GM23338 (cell line): ENCODE results near the gene SLX4IP. TPM values are rescaled to one million over a fixed set of nuclear protein-coding genes. Genes with fewer than 3 reads are reported as not detected.

Experiments
- ATAC-seq: fragments of 200-7000 bp; cut with Tn5 transposase; 3 replicates; pipeline ENCODE4 v1.9.1; 2020
- DNase-seq: peaks from one replicate; pipeline ENCODE4 v3.0.0-alpha.2; 2015; ENCODE audit warnings: low spot score
- H2AFZ ChIP-seq: fragments of 200-600 bp; sonication (generic); 2 replicates; pipeline ENCODE4 v1.8.0; 2016; ENCODE audit warnings: antibody characterized with exemption, mild to moderate bottlenecking, moderate library complexity
- H3F3A ChIP-seq: fragments of 200-600 bp; sonication (generic); replicated peaks from 2 replicates; pipeline ENCODE4 v1.8.0; 2017; ENCODE audit warnings: antibody characterized with exemption, mixed run types, low read depth
- H3K27ac ChIP-seq: fragments of 200-600 bp; sonication (generic); 2 replicates; pipeline ENCODE4 v1.6.1; 2016; ENCODE audit warnings: low read depth
- H3K27me3 ChIP-seq: fragments of 200-600 bp; sonication (generic); 2 replicates; pipeline ENCODE4 v1.8.0; 2016; ENCODE audit warnings: mild to moderate bottlenecking, mixed run types, moderate library complexity; ENCODE audit not compliant: insufficient read depth
- H3K36me3 ChIP-seq: fragments of 200-600 bp; sonication (generic); 2 replicates; pipeline ENCODE4 v1.8.0; 2016; ENCODE audit warnings: mild to moderate bottlenecking; ENCODE audit not compliant: insufficient read depth
- H3K4me1 ChIP-seq: fragments of 200-600 bp; sonication (generic); 2 replicates; pipeline ENCODE4 v1.8.0; 2016; ENCODE audit warnings: mild to moderate bottlenecking, moderate library complexity; ENCODE audit not compliant: insufficient read depth
- H3K4me2 ChIP-seq: fragments of 200-600 bp; sonication (generic); 2 replicates; pipeline ENCODE4 v1.7.1; 2017; ENCODE audit warnings: mixed run types
- H3K4me3 ChIP-seq: fragments of 200-600 bp; sonication (generic); 2 replicates; pipeline ENCODE4 v1.6.1; 2016; ENCODE audit warnings: mixed run types
- H3K79me2 ChIP-seq: fragments of 200-600 bp; sonication (generic); replicated peaks from 2 replicates; pipeline ENCODE4 v1.8.0; 2017; ENCODE audit warnings: mild to moderate bottlenecking; ENCODE audit not compliant: insufficient read depth
- H3K9me2 ChIP-seq: fragments of 200-600 bp; sonication (generic); 2 replicates; pipeline ENCODE4 v1.8.0; 2017; ENCODE audit not compliant: insufficient read depth
- H4K20me1 ChIP-seq: fragments of 200-600 bp; sonication (generic); replicated peaks from 2 replicates; pipeline ENCODE4 v1.8.0; 2017; ENCODE audit warnings: mild to moderate bottlenecking; ENCODE audit not compliant: insufficient read depth
- H3K27ac Mint-ChIP-seq: 2 replicates; pipeline ENCODE4 v1.8.0; 2020; ENCODE audit warnings: inconsistent platforms, mild to moderate bottlenecking, moderate library complexity, mixed read lengths
- H3K27me3 Mint-ChIP-seq: 3 replicates; pipeline ENCODE4 v1.8.0; 2022; ENCODE audit warnings: low read depth, mild to moderate bottlenecking, moderate library complexity, mixed read lengths, inconsistent platforms; ENCODE audit not compliant: insufficient read depth, poor library complexity
- H3K36me3 Mint-ChIP-seq: 3 replicates; pipeline ENCODE4 v1.8.0; 2021; ENCODE audit warnings: low read depth, mild to moderate bottlenecking, inconsistent platforms, moderate library complexity, mixed read lengths
- H3K4me1 Mint-ChIP-seq: 3 replicates; pipeline ENCODE4 v1.8.0; 2020; ENCODE audit warnings: mild to moderate bottlenecking, inconsistent platforms, mixed read lengths
- H3K4me3 Mint-ChIP-seq: 3 replicates; pipeline ENCODE4 v1.8.0; 2021; ENCODE audit warnings: moderate library complexity, mild to moderate bottlenecking, inconsistent platforms, mixed read lengths
- H3K9me3 Mint-ChIP-seq: 3 replicates; pipeline ENCODE4 v1.8.0; 2020; ENCODE audit warnings: moderate library complexity, mild to moderate bottlenecking, inconsistent platforms, mixed read lengths
- CREB1 ChIP-seq: fragments of 250-450 bp; sonication (Bioruptor Pico); IDR thresholded peaks from 2 replicates; pipeline ENCODE4 v1.5.0; 2020; ENCODE audit warnings: low read depth, mild to moderate bottlenecking, moderate library complexity
- EZH2 ChIP-seq: fragments of 200-600 bp; sonication (generic); IDR thresholded peaks from one replicate; pipeline ENCODE4 v1.8.0; 2017; ENCODE audit warnings: antibody characterized with exemption, mild to moderate bottlenecking, low read depth; ENCODE audit not compliant: unreplicated experiment
- EZH2phosphoT487 ChIP-seq: fragments of 200-600 bp; sonication (generic); IDR thresholded peaks from one replicate; pipeline ENCODE4 v1.8.1; 2018; ENCODE audit warnings: antibody characterized with exemption; ENCODE audit not compliant: unreplicated experiment
- JUNB ChIP-seq: IDR thresholded peaks from one replicate; pipeline ENCODE4 v1.6.1; 2016; ENCODE audit warnings: antibody characterized with exemption; ENCODE audit not compliant: unreplicated experiment
- NANOG ChIP-seq: IDR thresholded peaks from 2 replicates; pipeline ENCODE4 v1.6.1; 2016; ENCODE audit warnings: antibody characterized with exemption, borderline replicate concordance
- POLR2AphosphoS5 ChIP-seq: IDR thresholded peaks from 2 replicates; pipeline ENCODE4 v1.6.1; 2016; ENCODE audit warnings: antibody characterized with exemption, low read depth
- ZNF114 ChIP-seq: fragments of 250-450 bp; sonication (Bioruptor Pico); IDR thresholded peaks from 2 replicates; pipeline ENCODE4 v1.5.0; 2020; ENCODE audit warnings: mild to moderate bottlenecking, moderate library complexity
- ZNF331 ChIP-seq: fragments of 250-450 bp; sonication (Bioruptor Pico); IDR thresholded peaks from 2 replicates; pipeline ENCODE4 v1.5.0; 2020; ENCODE audit warnings: low read depth, mild to moderate bottlenecking, moderate library complexity
- polyA plus RNA-seq: library from polyadenylated mRNA; unstranded; fragments of >200 nt; fragmentation: Nextera tagmentation; extraction: Ambion mirVana; gene quantifications from 2 replicates; pipeline ENCODE4 v1.2.1, GENCODE V29; 2016
- total RNA-seq: library from RNA; depleted of rRNA; stranded (reverse); fragments of >200 nt; shearing (Covaris generic); gene quantifications from 2 replicates; pipeline ENCODE4 v1.2.3, GENCODE V29; 2014
- TF ChIP-seq, protein P1 (sequence below): IDR thresholded peaks from 2 replicates; pipeline ENCODE4 v1.6.1; 2016; ENCODE audit warnings: antibody characterized with exemption
- TF ChIP-seq, protein P2 (sequence below), 2 experiments: fragments of 200-600 bp in 1 of 2; sonication (generic) in 1 of 2; conservative IDR thresholded peaks; 2 replicates each; pipeline versions ENCODE4 v1.5.1 to v1.6.1; 2016 to 2017; ENCODE audit warnings: antibody characterized with exemption in 2 of 2, low read depth in 2 of 2, mild to moderate bottlenecking in 2 of 2, moderate library complexity in 1 of 2
- TF ChIP-seq, protein P3 (sequence below): fragments of 250-450 bp; sonication (Bioruptor Pico); IDR thresholded peaks from 2 replicates; pipeline ENCODE4 v1.5.0; 2020; ENCODE audit warnings: mild to moderate bottlenecking, moderate library complexity

The SLX4IP gene
- total and polyA plus RNA-seq, 2 experiments from 2014 or later: 9.1 to 9.8 TPM

DNA sequence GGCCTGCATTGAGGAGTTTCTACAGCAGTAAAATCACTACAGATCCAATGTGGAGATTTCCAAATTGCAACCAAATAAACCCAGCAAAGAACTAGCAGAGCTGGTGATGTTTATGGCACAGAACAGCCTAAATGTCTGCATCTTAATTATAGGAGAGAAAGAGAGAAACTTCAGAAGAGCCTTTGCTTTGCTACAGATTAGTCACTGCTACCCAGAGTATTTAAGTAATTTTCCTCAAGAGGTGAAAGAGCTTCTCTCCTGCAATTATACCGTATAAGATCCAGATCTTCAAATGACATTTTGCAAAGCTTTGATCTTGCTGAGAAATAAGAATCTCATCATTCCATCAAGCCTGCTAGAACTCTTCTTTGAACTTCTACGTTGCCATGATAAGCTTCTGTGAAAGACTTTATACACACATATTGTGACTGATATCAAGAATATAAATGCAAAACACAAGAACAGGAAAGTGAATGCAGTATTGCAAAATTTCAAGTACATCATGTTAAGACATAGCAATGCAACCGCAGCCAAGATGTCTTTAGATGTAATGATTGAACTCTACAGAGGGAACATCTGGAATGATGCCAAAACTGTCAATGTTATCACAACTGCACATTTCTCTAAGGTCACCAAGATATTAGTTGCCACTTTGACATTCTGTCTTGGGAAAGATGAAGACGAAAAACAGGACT is 49.1 kb upstream of the SLX4IP start (continued):
- no peak for TF ChIP-seq EZH2
- TF ChIP-seq, protein P1, sequence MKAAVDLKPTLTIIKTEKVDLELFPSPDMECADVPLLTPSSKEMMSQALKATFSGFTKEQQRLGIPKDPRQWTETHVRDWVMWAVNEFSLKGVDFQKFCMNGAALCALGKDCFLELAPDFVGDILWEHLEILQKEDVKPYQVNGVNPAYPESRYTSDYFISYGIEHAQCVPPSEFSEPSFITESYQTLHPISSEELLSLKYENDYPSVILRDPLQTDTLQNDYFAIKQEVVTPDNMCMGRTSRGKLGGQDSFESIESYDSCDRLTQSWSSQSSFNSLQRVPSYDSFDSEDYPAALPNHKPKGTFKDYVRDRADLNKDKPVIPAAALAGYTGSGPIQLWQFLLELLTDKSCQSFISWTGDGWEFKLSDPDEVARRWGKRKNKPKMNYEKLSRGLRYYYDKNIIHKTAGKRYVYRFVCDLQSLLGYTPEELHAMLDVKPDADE: no peak

DNA sequence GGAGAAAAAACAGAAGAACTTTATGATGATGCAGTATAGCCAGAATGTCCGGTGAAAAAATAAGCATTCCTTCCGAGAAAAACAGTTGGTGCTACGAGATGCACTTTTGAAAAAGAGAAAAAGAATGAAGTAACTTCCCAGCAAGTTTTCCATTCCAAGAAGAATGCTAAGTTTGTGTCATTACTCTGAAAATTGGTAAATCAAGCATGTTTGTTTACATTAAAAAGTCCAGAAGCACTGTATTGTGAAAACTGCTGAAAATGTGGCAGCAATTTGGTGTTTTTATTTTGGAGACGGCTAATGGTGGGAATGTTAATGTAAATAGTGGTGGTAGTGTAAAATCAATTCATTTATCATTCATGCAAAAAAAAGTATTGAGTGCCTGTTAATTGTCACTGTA is 47.4 kb upstream of the SLX4IP start:
- no peaks in the 10 kb centered on the region for H3F3A ChIP-seq
- no peak for DNase-seq
- TF ChIP-seq POLR2AphosphoS5: no peak
- TF ChIP-seq EZH2phosphoT487: no peak
- TF ChIP-seq, protein P2, sequence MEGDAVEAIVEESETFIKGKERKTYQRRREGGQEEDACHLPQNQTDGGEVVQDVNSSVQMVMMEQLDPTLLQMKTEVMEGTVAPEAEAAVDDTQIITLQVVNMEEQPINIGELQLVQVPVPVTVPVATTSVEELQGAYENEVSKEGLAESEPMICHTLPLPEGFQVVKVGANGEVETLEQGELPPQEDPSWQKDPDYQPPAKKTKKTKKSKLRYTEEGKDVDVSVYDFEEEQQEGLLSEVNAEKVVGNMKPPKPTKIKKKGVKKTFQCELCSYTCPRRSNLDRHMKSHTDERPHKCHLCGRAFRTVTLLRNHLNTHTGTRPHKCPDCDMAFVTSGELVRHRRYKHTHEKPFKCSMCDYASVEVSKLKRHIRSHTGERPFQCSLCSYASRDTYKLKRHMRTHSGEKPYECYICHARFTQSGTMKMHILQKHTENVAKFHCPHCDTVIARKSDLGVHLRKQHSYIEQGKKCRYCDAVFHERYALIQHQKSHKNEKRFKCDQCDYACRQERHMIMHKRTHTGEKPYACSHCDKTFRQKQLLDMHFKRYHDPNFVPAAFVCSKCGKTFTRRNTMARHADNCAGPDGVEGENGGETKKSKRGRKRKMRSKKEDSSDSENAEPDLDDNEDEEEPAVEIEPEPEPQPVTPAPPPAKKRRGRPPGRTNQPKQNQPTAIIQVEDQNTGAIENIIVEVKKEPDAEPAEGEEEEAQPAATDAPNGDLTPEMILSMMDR (conservative IDR thresholded peaks at IDR 0.05; ENCODE audit: low read depth in 2 of 2): no peak
- TF ChIP-seq ZNF331 (CRISPR knock-in tag): no peak
- no peak for TF ChIP-seq ZNF114
- no peak for TF ChIP-seq CREB1 (CRISPR knock-in tag)
- TF ChIP-seq, protein P1: no peak
- TF ChIP-seq, protein P3, sequence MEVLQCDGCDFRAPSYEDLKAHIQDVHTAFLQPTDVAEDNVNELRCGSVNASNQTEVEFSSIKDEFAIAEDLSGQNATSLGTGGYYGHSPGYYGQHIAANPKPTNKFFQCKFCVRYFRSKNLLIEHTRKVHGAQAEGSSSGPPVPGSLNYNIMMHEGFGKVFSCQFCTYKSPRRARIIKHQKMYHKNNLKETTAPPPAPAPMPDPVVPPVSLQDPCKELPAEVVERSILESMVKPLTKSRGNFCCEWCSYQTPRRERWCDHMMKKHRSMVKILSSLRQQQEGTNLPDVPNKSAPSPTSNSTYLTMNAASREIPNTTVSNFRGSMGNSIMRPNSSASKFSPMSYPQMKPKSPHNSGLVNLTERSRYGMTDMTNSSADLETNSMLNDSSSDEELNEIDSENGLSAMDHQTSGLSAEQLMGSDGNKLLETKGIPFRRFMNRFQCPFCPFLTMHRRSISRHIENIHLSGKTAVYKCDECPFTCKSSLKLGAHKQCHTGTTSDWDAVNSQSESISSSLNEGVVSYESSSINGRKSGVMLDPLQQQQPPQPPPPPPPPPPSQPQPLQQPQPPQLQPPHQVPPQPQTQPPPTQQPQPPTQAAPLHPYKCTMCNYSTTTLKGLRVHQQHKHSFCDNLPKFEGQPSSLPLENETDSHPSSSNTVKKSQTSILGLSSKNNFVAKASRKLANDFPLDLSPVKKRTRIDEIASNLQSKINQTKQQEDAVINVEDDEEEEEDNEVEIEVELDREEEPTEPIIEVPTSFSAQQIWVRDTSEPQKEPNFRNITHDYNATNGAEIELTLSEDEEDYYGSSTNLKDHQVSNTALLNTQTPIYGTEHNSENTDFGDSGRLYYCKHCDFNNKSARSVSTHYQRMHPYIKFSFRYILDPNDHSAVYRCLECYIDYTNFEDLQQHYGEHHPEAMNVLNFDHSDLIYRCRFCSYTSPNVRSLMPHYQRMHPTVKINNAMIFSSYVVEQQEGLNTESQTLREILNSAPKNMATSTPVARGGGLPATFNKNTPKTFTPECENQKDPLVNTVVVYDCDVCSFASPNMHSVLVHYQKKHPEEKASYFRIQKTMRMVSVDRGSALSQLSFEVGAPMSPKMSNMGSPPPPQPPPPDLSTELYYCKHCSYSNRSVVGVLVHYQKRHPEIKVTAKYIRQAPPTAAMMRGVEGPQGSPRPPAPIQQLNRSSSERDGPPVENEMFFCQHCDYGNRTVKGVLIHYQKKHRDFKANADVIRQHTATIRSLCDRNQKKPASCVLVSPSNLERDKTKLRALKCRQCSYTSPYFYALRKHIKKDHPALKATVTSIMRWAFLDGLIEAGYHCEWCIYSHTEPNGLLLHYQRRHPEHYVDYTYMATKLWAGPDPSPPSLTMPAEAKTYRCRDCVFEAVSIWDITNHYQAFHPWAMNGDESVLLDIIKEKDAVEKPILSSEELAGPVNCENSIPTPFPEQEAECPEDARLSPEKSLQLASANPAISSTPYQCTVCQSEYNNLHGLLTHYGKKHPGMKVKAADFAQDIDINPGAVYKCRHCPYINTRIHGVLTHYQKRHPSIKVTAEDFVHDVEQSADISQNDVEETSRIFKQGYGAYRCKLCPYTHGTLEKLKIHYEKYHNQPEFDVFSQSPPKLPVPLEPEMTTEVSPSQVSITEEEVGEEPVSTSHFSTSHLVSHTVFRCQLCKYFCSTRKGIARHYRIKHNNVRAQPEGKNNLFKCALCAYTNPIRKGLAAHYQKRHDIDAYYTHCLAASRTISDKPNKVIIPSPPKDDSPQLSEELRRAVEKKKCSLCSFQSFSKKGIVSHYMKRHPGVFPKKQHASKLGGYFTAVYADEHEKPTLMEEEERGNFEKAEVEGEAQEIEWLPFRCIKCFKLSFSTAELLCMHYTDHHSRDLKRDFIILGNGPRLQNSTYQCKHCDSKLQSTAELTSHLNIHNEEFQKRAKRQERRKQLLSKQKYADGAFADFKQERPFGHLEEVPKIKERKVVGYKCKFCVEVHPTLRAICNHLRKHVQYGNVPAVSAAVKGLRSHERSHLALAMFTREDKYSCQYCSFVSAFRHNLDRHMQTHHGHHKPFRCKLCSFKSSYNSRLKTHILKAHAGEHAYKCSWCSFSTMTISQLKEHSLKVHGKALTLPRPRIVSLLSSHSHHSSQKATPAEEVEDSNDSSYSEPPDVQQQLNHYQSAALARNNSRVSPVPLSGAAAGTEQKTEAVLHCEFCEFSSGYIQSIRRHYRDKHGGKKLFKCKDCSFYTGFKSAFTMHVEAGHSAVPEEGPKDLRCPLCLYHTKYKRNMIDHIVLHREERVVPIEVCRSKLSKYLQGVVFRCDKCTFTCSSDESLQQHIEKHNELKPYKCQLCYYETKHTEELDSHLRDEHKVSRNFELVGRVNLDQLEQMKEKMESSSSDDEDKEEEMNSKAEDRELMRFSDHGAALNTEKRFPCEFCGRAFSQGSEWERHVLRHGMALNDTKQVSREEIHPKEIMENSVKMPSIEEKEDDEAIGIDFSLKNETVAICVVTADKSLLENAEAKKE (CRISPR knock-in tag): no peak
- TF ChIP-seq EZH2: no peak
- no peak for TF ChIP-seq NANOG
- TF ChIP-seq JUNB: no peak

More for the DNA sequence above, 47.4 kb upstream of the SLX4IP start:
- Mint-ChIP-seq H3K27me3 (peaks cover 5% of the 10 kb centered on the region), H3K4me3 (no peak overlapping the region), H3K27ac (no peak overlapping the region), H3K4me1 (no peaks in the 10 kb centered on the region), H3K36me3 (peaks cover 10% of the 10 kb centered on the region; the same call in 2 of the 3 replicates), H3K9me3 (peaks cover 21% of the 10 kb centered on the region)
- Histone ChIP-seq H2AFZ (no peak overlapping the region), H3K4me3 (no peak overlapping the region), H3K79me2 (no peaks in the 10 kb centered on the region), H3K27me3 (no peaks in the 10 kb centered on the region), H3K9me2 (peaks cover 4% of the 10 kb centered on the region; the same call in 1 of the 2 replicates), H3K36me3 (no peaks in the 10 kb centered on the region; the same call in 1 of the 2 replicates), H3K27ac (no peak overlapping the region), H3K4me1 (no peaks in the 10 kb centered on the region), H3K4me2 (no peak overlapping the region), H4K20me1 (no peaks in the 10 kb centered on the region)
- no peak for ATAC-seq
